Urinary bladder (tissue), 4 donors: Measurements from ENCODE around the gene ARHGAP20. TPM values are rescaled to one million over a fixed set of nuclear protein-coding genes. Genes with fewer than 3 reads are reported as not detected.

ENCODE experiments used
- DNase-seq: peaks from one replicate; pipeline ENCODE4 v3.0.0-alpha.2; 2015; ENCODE audit errors: extremely low spot score
- H3K27ac ChIP-seq: one replicate; pipeline ENCODE4 v1.5.1; 2013; ENCODE audit warnings: low read depth, mild to moderate bottlenecking, moderate library complexity
- H3K36me3 ChIP-seq: one replicate; pipeline ENCODE4 v1.6.1; 2013; ENCODE audit warnings: mild to moderate bottlenecking, moderate library complexity; ENCODE audit not compliant: insufficient read depth
- H3K4me1 ChIP-seq: one replicate; pipeline ENCODE4 v1.6.1; 2013; ENCODE audit warnings: mild to moderate bottlenecking, moderate library complexity; ENCODE audit not compliant: insufficient read depth
- H3K4me3 ChIP-seq: one replicate; pipeline ENCODE4 v1.5.1; 2013; ENCODE audit warnings: low read depth, low read length
- WGBS: extraction: QIAGEN DNeasy Blood & Tissue Kit; methylation state at CpG from one replicate; pipeline ENCODE4 v1.1.7; 2013; 5-methylcytosine and 5-hydroxymethylcytosine counted together
- polyA plus RNA-seq: library from polyadenylated mRNA; stranded (reverse); fragments of 200-250 nt; gene quantifications from one replicate; pipeline ENCODE4 v1.2.3, GENCODE V29; 2013
- total RNA-seq: library from RNA; depleted of rRNA; stranded (reverse); fragments of >200 nt; gene quantifications from one replicate; pipeline ENCODE4 v1.2.3, GENCODE V29; 2014
- donor health status: healthy with polysubstance abuse.
- donor health status: healthy.

ARHGAP20 gene
- total and polyA plus RNA-seq, 2 donors: 5.7 to 23.0 TPM

DNA sequence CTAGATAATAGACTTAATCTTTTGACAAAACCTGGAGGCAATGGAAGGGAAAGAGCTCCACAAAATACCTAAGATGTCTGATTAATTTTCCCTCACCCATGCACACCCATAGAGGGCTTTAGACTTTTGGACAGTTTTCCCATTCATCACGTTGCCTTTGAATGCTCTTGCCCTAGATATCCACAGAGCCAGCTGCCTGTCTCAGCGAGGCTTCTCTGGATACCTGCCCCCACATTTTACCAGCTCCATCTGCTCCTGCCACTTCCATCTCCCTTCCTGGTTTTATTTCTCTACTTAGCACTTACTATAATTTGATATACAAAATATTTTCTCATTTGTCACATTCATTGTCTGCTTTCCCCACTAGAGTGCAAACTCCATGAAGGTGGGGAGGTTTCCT lies 145.7 kb downstream of the ARHGAP20 start:
- no peaks in the 10 kb centered on the region for H3K36me3 ChIP-seq

DNA sequence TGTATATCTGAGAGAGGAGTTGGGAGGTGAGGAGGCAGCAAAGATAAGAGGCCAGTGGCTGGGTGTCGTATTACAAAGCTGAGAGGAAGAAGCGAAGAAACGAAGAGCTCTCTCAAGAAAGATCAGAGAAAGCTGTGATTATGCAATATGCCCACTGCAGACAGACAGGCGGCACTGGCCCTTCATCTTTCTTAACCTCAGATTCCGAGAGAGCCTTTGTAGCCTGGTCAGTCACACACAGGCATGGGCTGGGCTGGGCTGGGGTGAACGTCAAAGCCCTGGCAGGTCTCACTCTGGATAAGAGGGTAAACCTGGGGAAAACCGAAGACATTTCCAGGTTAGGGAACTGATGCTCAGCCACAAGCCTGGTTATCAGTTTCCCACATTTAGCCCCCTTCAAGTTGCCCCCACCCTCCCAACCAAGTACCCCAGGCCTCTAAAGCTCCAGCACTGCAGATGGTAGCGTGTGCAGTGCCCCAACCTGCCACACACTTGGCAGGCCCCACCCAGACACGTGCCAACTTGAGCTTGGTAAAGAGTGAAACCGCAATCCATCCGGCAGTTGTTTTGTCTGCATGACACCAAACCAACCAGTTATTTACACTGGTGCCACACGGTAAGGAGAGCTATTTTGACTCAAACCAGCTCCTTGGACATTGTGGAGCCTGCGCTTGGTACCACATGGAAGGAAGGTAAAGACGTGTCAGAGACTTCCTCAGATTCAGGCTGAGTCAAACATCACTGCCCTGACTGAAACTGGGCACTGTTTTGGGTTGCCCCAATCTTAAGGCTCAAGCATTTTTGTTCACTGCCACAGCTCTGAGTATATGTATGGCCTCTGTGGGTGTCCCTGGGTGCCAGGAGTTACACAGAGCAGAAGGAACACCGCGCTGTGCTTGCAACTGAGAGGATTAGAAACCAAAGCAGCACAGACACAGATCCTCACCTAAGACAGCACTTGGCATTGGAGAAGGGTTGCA lies 146.6 kb downstream of the ARHGAP20 start:
- WGBS: 52% methylated on average over 16 of the region's 16 CpGs
- Histone ChIP-seq H3K36me3 (no peaks in the 10 kb centered on the region), H3K4me3 (no peak overlapping the region), H3K4me1 (no peaks in the 10 kb centered on the region), H3K27ac (no peak overlapping the region)
- DNase-seq: no peak

More for the DNA sequence above, 145.7 kb downstream of the ARHGAP20 start:
- Histone ChIP-seq H3K4me1 (no peaks in the 10 kb centered on the region), H3K4me3 (no peak overlapping the region), H3K27ac (no peak overlapping the region)
- 72% methylated on average over 2 of the region's 2 CpGs for WGBS
- no peak for DNase-seq

DNA sequence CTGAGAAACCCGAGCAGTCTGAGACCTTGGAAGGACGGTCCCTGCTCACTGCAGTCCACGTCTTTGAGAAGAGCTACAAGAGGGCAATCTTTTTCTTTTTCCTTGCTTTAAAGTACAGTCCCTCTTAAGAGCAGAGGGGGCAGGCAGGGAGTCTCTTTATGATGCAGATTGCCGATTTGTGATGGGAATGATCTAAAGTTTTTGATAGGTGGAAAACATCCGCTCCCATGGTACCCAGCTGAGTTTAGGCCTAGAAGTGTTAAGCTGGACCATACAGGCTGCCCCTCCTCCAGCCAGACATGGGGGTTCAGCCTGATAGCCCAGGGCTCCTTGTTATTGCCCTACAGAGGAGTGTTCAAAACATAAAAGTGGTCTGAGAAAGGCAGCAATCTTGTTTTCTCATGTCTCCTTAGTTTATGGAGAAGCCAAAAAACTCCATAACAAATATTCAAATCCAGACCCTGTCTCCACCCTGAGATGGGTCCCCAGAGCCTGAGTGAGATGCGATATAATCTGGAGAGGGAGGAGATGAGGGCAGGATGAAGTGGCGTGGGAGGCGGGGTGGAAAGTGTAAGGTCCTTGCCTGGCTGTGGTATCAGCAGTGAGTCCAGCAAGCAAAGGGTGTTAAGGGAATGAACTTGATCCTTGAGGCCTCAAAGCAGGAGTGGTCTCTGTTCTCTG lies 147.4 kb downstream of the ARHGAP20 start:
- Histone ChIP-seq H3K36me3 (no peaks in the 10 kb centered on the region), H3K4me3 (no peak overlapping the region), H3K27ac (no peak overlapping the region), H3K4me1 (no peaks in the 10 kb centered on the region)
- 66% methylated on average over 8 of the region's 8 CpGs for WGBS
- no peak for DNase-seq

DNA sequence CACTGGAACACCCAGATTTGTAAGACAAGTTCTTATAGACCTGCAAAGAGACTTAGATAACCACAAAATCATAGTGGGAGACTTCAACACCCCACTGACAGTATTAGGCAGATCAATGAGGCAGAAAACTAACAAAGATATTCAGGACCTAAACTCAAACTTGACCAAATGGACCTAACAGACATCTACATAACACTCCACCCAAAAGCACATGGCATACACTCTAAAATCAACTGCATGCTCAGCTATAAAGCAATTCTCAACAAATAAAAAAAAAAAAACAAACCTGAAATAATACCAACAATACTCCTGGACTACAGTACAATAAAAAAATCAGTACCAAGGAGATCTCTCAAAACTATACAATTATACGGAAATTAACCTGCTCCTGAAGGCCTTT lies 167.5 kb downstream of the ARHGAP20 start:
- H3K27ac ChIP-seq: no peak overlapping the region
- H3K4me3 ChIP-seq: no peak overlapping the region
- no peaks in the 10 kb centered on the region for H3K36me3 ChIP-seq
- WGBS: 95% methylated on average over 1 of the region's 1 CpG
- no peak for DNase-seq
- no peaks in the 10 kb centered on the region for H3K4me1 ChIP-seq

DNA sequence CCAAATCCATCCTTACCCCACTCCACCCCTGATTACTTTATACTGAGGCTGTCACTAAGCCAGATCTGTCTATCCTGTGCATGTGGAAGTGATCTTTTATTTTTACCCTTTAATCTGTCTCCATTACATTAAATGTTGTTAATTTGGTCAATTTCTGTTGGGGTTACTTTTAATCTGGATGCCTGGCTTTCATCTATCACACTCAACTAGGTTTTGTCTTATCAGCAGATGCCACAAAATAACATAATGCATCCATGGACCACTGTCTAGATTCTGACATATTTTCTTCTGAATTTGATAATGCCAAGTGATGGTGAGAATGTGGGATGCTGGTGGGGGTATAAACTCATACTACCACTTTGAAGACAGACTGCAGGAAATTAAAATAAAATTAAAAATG lies 174.1 kb downstream of the ARHGAP20 start:
- H3K27ac ChIP-seq: no peak overlapping the region
- H3K4me3 ChIP-seq: no peak overlapping the region
- DNase-seq: no peak
- H3K36me3 ChIP-seq: no peaks in the 10 kb centered on the region
- H3K4me1 ChIP-seq: no peaks in the 10 kb centered on the region

DNA sequence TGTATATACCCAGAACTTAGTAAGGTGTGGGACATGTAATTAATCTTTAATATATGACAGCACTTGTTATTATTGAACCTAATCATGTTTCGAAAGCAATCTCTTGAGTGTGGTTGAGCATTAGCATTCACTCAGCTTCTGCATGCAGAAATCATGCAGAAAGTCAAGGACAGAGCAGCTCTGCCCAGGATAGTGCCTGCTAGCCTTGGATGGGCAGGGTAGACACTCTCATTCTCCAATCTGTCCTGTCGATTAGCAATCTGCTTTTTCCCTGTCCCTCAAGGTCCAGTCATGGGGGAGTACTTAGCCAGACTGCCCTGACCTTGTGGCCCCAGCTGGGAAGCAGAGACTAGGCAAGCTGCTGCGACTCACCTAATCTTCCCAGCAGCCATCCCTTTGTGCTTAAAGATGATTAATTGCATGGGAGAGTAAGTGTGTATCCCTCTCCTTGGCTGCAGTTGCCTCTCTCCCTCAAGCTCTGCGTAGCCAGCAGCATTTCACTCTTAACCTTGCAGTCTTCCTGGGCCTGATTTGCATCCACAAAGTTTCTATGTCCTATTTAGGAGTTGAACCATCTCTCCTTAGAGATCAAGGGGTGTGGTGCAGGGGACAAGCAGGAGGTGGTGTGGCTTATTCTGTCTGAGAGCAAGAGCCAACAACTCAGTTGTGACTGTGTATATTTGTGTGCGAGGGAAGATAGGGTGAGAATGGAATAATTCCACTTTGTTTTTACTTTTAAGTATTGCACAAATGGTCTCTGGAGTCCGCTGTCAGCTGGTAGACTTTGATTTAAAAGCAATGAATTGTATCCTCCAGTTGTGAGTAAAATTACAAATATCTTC lies 181.1 kb downstream of the ARHGAP20 start:
- Histone ChIP-seq H3K4me3 (no peak overlapping the region), H3K4me1 (no peaks in the 10 kb centered on the region), H3K36me3 (no peaks in the 10 kb centered on the region), H3K27ac (no peak overlapping the region)
- DNase-seq: no peak
- 58% methylated on average over 6 of the region's 6 CpGs for WGBS

DNA sequence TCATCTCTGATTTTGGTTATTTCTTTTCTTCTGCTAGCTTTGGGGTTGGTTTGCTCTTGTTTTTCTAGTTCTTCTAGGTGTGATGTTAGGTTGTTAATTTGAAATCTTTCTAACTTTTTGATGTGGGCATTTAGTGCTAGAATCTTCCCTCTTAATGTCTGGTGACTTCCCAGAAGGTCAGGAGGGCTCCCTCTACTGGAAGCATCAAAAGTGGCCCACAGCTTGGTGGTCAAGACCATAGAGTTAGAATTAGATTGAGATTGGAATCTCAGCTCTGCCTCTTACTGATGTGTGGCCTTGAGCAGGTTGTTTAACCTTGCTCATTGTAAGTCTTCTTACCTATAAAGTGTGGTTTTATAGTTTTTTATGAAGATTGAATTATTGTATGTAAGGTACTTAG lies 183.2 kb downstream of the ARHGAP20 start:
- no peak for DNase-seq
- H3K4me1 ChIP-seq: no peaks in the 10 kb centered on the region
- no peak overlapping the region for H3K27ac ChIP-seq

DNA sequence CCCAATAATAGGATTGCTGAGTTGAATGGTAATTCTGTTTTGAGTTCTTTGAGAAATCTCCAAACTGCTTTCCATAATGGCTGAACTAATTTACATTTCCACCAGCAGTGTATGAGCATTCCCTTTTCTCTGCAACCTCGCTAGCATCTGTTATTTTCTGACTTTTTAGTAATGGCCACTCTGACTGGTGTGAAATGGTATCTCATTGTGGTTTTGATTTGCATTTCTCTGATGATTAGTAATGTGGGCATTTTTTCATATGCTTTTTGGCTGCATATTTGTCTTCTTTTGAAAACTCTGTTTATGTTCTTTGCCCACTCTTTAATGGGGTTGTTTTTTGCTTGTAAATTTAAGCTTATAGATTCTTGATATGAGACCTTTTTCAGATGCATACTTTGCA lies 185.1 kb downstream of the ARHGAP20 start:
- WGBS: 92% methylated on average over 1 of the region's 1 CpG
- no peak for DNase-seq
- Histone ChIP-seq H3K36me3 (no peaks in the 10 kb centered on the region), H3K4me3 (no peak overlapping the region), H3K27ac (no peak overlapping the region), H3K4me1 (no peaks in the 10 kb centered on the region)

More for the DNA sequence above, 183.2 kb downstream of the ARHGAP20 start:
- H3K36me3 ChIP-seq: no peaks in the 10 kb centered on the region
- H3K4me3 ChIP-seq: no peak overlapping the region
